Mucosa of stomach (tissue), 1 donor: Measurements from ENCODE around the gene IPPK.

Experiments
- H3K27me3 ChIP-seq: one replicate; pipeline ENCODE4 v1.7.0; 2013; ENCODE audit warnings: mild to moderate bottlenecking, low read length; ENCODE audit not compliant: control insufficient read depth, insufficient read depth
- H3K36me3 ChIP-seq: one replicate; pipeline ENCODE4 v1.7.0; 2013; ENCODE audit warnings: low read length; ENCODE audit not compliant: control insufficient read depth, insufficient read depth
- H3K4me1 ChIP-seq: one replicate; pipeline ENCODE4 v1.7.0; 2013; ENCODE audit warnings: mild to moderate bottlenecking, low read length; ENCODE audit not compliant: control insufficient read depth, insufficient read depth
- H3K4me3 ChIP-seq: one replicate; pipeline ENCODE4 v1.7.0; 2013; ENCODE audit warnings: low read length
- H3K9ac ChIP-seq: one replicate; pipeline ENCODE4 v1.7.0; 2013; ENCODE audit warnings: mild to moderate bottlenecking, low read length, moderate library complexity
- H3K9me3 ChIP-seq: one replicate; pipeline ENCODE4 v1.7.0; 2013; ENCODE audit warnings: mild to moderate bottlenecking, low read length, moderate library complexity; ENCODE audit not compliant: control insufficient read depth
- donor health status: Pancreatic carcinoma.

Gene IPPK

GRCh38 chr9:92669890-92670708 is at the start of gene IPPK:
Gene IPPK, minus strand, starts transcription at chr9:92670131. Its CDS starts 143 bp downstream, at chr9:92669988.
- Histone ChIP-seq H3K27me3 (no peaks in the 10 kb centered on the region), H3K9ac (peak within 1 kb of the TSS; percentile 79), H3K9me3 (no peaks in the 10 kb centered on the region), H3K4me1 (peaks cover 11% of the 10 kb centered on the region), H3K4me3 (peak within 1 kb of the TSS; percentile 97), H3K36me3 (no peaks in the 10 kb centered on the region)

DNA sequence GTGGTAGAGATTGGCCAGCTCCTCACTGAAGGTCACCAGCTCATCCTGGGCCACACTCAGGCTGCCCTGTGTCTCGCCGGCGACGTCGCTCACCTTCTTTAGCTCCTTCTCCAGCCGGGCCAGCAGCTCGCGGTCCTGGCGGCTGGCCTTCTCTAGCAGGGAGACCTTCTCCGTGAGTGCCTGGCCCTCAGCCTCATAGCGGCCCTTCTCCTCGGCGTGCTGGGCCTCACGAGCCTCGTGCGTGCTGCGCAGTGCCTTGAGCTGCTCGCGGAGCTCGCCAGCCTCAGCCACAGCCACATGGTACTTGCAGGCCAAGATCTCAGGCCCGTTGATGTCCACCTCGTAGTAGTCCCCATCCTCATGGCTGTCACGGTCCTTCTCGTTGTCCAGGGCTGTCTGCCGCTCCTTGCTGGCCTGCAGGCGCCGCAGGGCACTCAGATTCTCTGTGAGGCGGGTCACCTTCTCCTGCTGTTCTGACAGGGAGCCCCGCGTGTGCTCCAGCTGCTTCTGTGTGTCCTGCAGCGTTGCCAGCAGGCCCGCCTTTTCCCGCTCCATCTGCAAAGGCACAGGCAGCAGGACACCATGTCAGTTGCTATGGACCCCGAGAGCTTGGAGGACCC is 49.2 kb upstream of the IPPK start:
- H3K27me3 ChIP-seq, result no peaks in the 10 kb centered on the region
- peaks cover 12% of the 10 kb centered on the region for H3K4me1 ChIP-seq
- no peak overlapping the region for H3K4me3 ChIP-seq
- H3K9ac ChIP-seq, result no peak overlapping the region
- peaks cover 13% of the 10 kb centered on the region for H3K36me3 ChIP-seq
- H3K9me3 ChIP-seq, result no peaks in the 10 kb centered on the region

- Histone ChIP-seq H3K36me3 (peaks cover 13% of the 10 kb centered on the region), H3K4me1 (peaks cover 12% of the 10 kb centered on the region), H3K9me3 (no peaks in the 10 kb centered on the region), H3K9ac (no peak overlapping the region), H3K4me3 (no peak overlapping the region), H3K27me3 (no peaks in the 10 kb centered on the region)
These were observed 48.4 kb upstream of the IPPK start for GRCh38 chr9:92718086-92719001.

DNA sequence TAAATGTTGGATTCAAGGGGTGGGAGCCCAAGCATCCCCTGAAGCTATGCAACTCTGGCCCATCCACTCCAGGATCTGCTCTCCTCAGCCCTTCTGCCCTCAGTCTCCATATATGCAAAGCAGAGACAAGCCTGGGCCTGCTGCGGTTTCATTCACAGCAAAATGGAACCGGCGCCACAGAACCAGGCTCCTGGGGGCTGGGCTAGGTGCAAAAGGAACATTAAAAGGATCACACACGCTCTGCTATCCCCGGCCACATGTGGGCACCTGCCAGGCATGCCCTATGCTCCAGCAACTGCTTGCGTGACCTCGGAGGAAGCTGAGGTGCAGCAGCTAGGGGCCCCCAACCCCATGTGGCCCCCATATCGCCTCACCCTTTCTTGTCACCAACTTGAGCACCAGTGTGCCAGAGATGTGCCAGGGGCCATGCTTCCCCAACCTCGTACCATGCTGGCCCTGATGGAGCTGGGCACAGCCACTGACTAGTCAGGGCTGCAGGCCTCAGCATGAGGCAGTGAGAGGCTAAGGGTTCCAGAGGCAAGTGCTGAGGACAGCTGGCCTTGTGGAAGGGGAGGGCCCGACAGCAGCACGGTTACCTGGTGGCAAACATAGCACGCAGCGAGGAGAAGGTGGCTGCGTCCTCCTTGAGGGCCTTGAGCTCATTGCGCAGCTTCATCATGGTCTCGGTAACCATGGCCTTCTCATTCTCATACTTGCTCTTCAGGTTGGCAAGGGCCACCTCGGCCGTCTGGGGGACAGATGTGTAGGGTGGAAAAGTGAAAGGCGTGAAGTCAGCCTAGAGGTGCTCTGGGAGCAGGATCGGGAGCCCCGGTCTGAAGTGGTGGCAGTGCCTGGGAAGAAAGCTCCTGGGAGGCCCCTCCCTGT is 47.5 kb upstream of the IPPK start:
- H3K4me3 ChIP-seq, result no peak overlapping the region
- H3K9ac ChIP-seq, result no peak overlapping the region
- no peaks in the 10 kb centered on the region for H3K27me3 ChIP-seq
- H3K4me1 ChIP-seq, result peaks cover 12% of the 10 kb centered on the region
- peaks cover 13% of the 10 kb centered on the region for H3K36me3 ChIP-seq
- no peaks in the 10 kb centered on the region for H3K9me3 ChIP-seq

GRCh38 chr9:92716557-92716956 is 46.6 kb upstream of the IPPK start:
- H3K9ac ChIP-seq, result no peak overlapping the region
- no peaks in the 10 kb centered on the region for H3K9me3 ChIP-seq
- no peak overlapping the region for H3K4me3 ChIP-seq
- H3K36me3 ChIP-seq, result peaks cover 13% of the 10 kb centered on the region
- peaks cover 12% of the 10 kb centered on the region for H3K4me1 ChIP-seq
- no peaks in the 10 kb centered on the region for H3K27me3 ChIP-seq

GRCh38 chr9:92715488-92716231 is 45.7 kb upstream of the IPPK start:
- Histone ChIP-seq H3K4me3 (no peak overlapping the region), H3K9me3 (no peaks in the 10 kb centered on the region), H3K4me1 (peaks cover 12% of the 10 kb centered on the region), H3K27me3 (no peaks in the 10 kb centered on the region), H3K36me3 (peaks cover 12% of the 10 kb centered on the region), H3K9ac (no peak overlapping the region)

DNA sequence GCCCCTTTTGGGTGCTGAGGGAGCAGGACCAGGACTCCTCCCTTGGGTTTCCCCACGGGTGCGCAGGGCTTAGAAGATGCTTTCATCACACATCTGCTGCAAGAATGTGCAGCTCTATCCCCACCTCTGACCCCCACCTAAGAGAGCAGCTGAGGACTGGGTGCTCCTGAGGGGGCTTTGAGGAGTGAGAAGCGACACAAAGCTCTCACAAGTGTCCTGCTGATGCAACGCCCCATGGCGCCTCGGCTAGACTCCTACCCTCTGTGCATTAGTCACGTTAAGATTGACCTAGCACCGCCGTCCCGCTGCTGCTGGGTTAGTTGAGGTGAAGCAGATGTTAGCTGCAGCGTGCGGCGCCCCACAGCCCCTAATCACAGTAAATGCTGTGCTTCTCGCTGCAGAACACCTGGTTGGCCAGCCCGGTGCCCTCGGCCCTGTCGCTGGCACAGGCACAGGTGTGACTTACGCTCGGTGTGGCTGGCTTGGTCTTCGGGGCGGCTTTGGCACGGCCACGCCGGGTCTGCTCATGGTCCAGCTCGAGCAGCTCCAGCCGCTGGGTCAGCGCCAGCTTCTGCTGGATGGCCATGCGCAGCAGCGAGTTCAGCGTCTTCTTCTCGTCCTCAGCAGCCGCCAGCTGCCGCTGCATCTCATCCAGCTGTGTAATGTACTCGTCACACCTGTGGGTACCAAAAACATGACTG is 45.0 kb upstream of the IPPK start:
- H3K9ac ChIP-seq, result no peak overlapping the region
- peaks cover 8% of the 10 kb centered on the region for H3K36me3 ChIP-seq
- no peak overlapping the region for H3K4me3 ChIP-seq
- H3K4me1 ChIP-seq, result peaks cover 12% of the 10 kb centered on the region
- no peaks in the 10 kb centered on the region for H3K27me3 ChIP-seq
- no peaks in the 10 kb centered on the region for H3K9me3 ChIP-seq

DNA sequence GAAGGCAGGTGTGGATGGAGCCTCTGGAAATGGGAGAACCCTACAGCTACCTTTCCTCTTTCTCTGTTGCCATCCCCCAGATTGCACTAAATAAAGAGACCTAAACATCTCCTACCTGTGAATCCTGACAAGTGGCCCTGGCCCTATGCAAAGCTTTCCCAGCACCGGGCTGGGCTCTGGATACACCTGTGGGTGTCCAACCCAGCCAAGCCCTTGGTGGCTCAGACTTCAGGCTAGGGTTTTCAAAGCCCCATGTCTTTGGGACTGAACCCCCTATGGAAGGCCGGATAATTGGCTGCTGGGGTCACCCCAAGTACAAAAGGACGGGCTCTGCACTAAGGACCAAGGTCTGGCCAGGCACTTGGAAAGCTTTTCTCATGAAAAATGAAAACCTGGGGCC is 44.1 kb upstream of the IPPK start:
- Histone ChIP-seq H3K4me3 (no peak overlapping the region), H3K36me3 (peaks cover 8% of the 10 kb centered on the region), H3K27me3 (no peaks in the 10 kb centered on the region), H3K9me3 (no peaks in the 10 kb centered on the region), H3K4me1 (peaks cover 12% of the 10 kb centered on the region), H3K9ac (no peak overlapping the region)

DNA sequence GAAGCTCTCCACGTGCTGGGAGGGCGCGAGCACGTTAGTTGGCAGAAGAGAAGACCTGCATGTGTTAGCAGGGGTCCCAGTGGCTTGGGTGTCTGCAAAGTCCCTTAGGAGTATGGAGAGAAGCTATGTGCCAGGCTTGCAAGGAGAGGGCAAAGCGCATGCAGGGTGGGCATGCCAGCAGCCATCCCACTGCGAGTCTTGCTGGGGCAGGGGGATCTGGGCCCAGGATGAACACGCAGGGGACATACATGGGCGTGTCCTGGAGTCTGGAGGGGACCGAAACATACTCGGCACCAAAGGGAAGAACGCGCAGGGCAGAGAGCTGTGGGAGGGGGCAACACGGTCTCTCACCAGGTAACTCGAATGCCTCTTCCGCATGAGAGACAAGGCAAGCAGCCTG is 43.6 kb upstream of the IPPK start:
- Histone ChIP-seq H3K36me3 (peaks cover 8% of the 10 kb centered on the region), H3K9me3 (no peaks in the 10 kb centered on the region), H3K4me1 (peaks cover 12% of the 10 kb centered on the region)

DNA sequence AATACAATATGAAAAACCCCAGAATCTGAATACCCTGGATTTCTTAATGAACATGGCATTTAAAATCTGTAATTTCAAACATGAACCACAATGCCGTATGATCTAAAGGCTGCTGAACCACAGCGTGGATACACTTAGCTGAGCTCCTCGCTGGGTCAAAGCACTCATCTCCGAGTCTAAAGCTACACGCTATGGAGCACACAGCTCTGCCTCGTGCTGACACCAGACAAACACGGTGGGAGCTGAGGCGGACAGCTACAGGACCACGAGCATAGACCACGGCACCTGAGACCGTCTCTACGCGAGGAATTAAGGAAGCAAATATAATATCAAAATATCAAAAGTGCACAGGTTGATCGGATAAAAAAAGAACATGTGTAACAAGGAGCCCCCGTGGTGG is 42.8 kb upstream of the IPPK start:
- H3K27me3 ChIP-seq, result no peaks in the 10 kb centered on the region
- peaks cover 8% of the 10 kb centered on the region for H3K36me3 ChIP-seq

More for the DNA sequence above, 43.6 kb upstream of the IPPK start:
- H3K4me3 ChIP-seq, result no peak overlapping the region
- H3K27me3 ChIP-seq, result no peaks in the 10 kb centered on the region
- H3K9ac ChIP-seq, result no peak overlapping the region

More for the DNA sequence above, 42.8 kb upstream of the IPPK start:
- Histone ChIP-seq H3K4me3 (no peak overlapping the region), H3K9me3 (no peaks in the 10 kb centered on the region), H3K4me1 (peaks cover 12% of the 10 kb centered on the region), H3K9ac (no peak overlapping the region)
